GM12892 (cell line): ENCODE results near the gene FAM184B.

Experiments
- POLR2A ChIP-seq: IDR thresholded peaks from 2 replicates; pipeline ENCODE4 v1.6.1; 2011; ENCODE audit warnings: low read depth, low read length, control low read depth
- POLR2AphosphoS5 ChIP-seq: IDR thresholded peaks from 2 replicates; pipeline ENCODE4 v1.6.1; 2011; ENCODE audit warnings: low read depth, low read length, control low read depth
- TAF1 ChIP-seq: IDR thresholded peaks from 2 replicates; pipeline ENCODE4 v1.6.1; 2011; ENCODE audit warnings: low read depth, mild to moderate bottlenecking, control low read depth, low read length, borderline replicate concordance

GRCh38 chr4:17662694-17663093 lies 118.7 kb downstream of the FAM184B start:
- TF ChIP-seq POLR2A (no peak), POLR2AphosphoS5 (no peak), TAF1 (no peak)
